HG02571 (cell line): ENCODE data around the gene OS9.
A peak's percentile ranks its signal among the peaks of the same experiment; 100 is the strongest.

ENCODE experiments used
- ATAC-seq: cut with Tn5 transposase; IDR thresholded peaks from one replicate; pipeline ENCODE4 v1.9.1; 2021; ENCODE audit warnings: mild to moderate bottlenecking, moderate library complexity; ENCODE audit not compliant: unreplicated experiment

The OS9 gene

GRCh38 chr12:57751432-57751787 is 57.5 kb downstream of the OS9 start:
- ATAC-seq = no peak

- peak; percentile 65 for ATAC-seq
Observed at GRCh38 chr12:57751788-57752667, 58.1 kb downstream of the OS9 start, which contains the start of gene CDK4. CDK4 (minus strand) TSS chr12:57752310; CDS start chr12:57751717, 593 bp downstream.

GRCh38 chr12:57752668-57753000 is 58.7 kb downstream of the OS9 start:
- no peak for ATAC-seq

- no peak for ATAC-seq
Observed at GRCh38 chr12:57753756-57754337, 59.9 kb downstream of the OS9 start.

GRCh38 chr12:57754411-57755193 is 60.7 kb downstream of the OS9 start, which contains the start of gene MARCHF9:
MARCHF9 (plus strand) TSS chr12:57755103; CDS start chr12:57755529, 426 bp downstream.
- peak; percentile 35 for ATAC-seq

- ATAC-seq = no peak
Observed at GRCh38 chr12:57755194-57755453, 61.2 kb downstream of the OS9 start.

GRCh38 chr12:57755454-57756372 is 61.8 kb downstream of the OS9 start:
- ATAC-seq = no peak

GRCh38 chr12:57756406-57757341 is 62.7 kb downstream of the OS9 start:
- ATAC-seq = no peak

- no peak for ATAC-seq
Observed at GRCh38 chr12:57757771-57758170, 63.8 kb downstream of the OS9 start.

GRCh38 chr12:57758552-57759359 is 64.8 kb downstream of the OS9 start:
- ATAC-seq = no peak

GRCh38 chr12:57759360-57759980 is 65.5 kb downstream of the OS9 start:
- ATAC-seq = no peak

GRCh38 chr12:57760347-57760982 is 66.5 kb downstream of the OS9 start:
- no peak for ATAC-seq

GRCh38 chr12:57761391-57761998 is 67.6 kb downstream of the OS9 start:
- ATAC-seq = no peak

GRCh38 chr12:57762463-57762862 is 68.5 kb downstream of the OS9 start:
- ATAC-seq = no peak

- no peak for ATAC-seq
Observed at GRCh38 chr12:57763881-57764661, 70.1 kb downstream of the OS9 start.

GRCh38 chr12:57764662-57765002 is 70.7 kb downstream of the OS9 start:
- ATAC-seq = no peak
